ENCODE data around the gene ARL8A. TPM values are rescaled to one million over a fixed set of nuclear protein-coding genes. Genes with fewer than 3 reads are reported as not detected.

ARL8A gene
- total and polyA plus RNA-seq, 2 donors (not counting 1 experiment from before 2014, with no cell fraction given): 67.6 to 70.7 TPM

GRCh38 chr1:202162047-202162417 lies 17.5 kb upstream of the ARL8A start:
- Histone ChIP-seq H3K4me3 (ENCODE audit: control extremely low read depth in 1 of 5, extremely low read depth in 1 of 5, insufficient read depth in 1 of 5, low read depth in 2 of 5, low read length in 4 of 5) (peak overlapping the region in 3 of 5 experiments; percentile 5 to 21 (median 17)), H3K4me2 (replicated peaks; ENCODE audit: low read depth, low read length, poor library complexity, severe bottlenecking) (peak overlapping the region; percentile 91), H3K9me3 (ENCODE audit: control extremely low read depth in 1 of 3, control insufficient read depth in 2 of 3, insufficient read depth in 1 of 3, low read length in 2 of 3) (no peaks in the 10 kb centered on the region), H3K4me1 (ENCODE audit: control insufficient read depth in 2 of 2, insufficient read depth in 2 of 2, low read length in 2 of 2) (peaks cover 78 to 83% of the 10 kb centered on the region in 2 donors), H3K9ac (ENCODE audit: low read length) (peak overlapping the region; percentile 83), H4K20me1 (ENCODE audit: control insufficient read depth, insufficient read depth, low read length, poor library complexity, severe bottlenecking) (peaks cover 7% of the 10 kb centered on the region), H3K27me3 (replicated peaks in 1 of 4; ENCODE audit: control extremely low read depth in 1 of 4, control insufficient read depth in 3 of 4, insufficient read depth in 4 of 4, low read length in 3 of 4) (no peaks in the 10 kb centered on the region), H2AFZ (ENCODE audit: insufficient read depth, low read depth, low read length, poor library complexity, severe bottlenecking) (peak overlapping the region; percentile 69), H3K36me3 (replicated peaks in 1 of 2; ENCODE audit: control extremely low read depth in 1 of 2, control insufficient read depth in 1 of 2, extremely low read depth in 1 of 2, insufficient read depth in 2 of 2, low read length in 1 of 2) (peaks cover 2 to 8% of the 10 kb centered on the region in 2 experiments), H3K27ac (ENCODE audit: low read length in 2 of 2) (no peak overlapping the region), H3K79me2 (ENCODE audit: control insufficient read depth, insufficient read depth, low read length) (peaks cover 51% of the 10 kb centered on the region)
- ATAC-seq (ENCODE audit: low read depth): peak; percentile 36
- DNase-seq: peak; percentile 57
- peaks cover 88% of the 10 kb centered on the region for H3K4me1 Mint-ChIP-seq
- intact Hi-C loops (cut with micrococcal nuclease): loop anchor here (2.0 to 10.0 kb wide), 7 partner anchors 23 to 803 kb away; partner anchors contain the start of genes CSRP1, CYB5R1, IPO9 and RNPEP
- POLR2A ChIA-PET: interaction anchor here (0.7 kb wide), 1 partner anchor 766 kb away, joined by 4 read pairs; no protein-coding TSS in a partner anchor
- WGBS (ENCODE audit: insufficient coverage): 10% methylated on average over 3 of the region's 4 CpGs
- H3K4me3 Mint-ChIP-seq: peak overlapping the region; percentile 93
- no peak for TF ChIP-seq EZH2 (IDR thresholded peaks at IDR 0.05; ENCODE audit: borderline replicate concordance, insufficient read depth, low read depth, low read length, poor library complexity, severe bottlenecking)
- no peak for TF ChIP-seq CTCF (IDR thresholded peaks at IDR 0.05)
- H3K27me3 Mint-ChIP-seq: peaks cover 6% of the 10 kb centered on the region
- H3K9me3 Mint-ChIP-seq (ENCODE audit: insufficient read depth): no peaks in the 10 kb centered on the region
- H3K27ac Mint-ChIP-seq: no peak overlapping the region
- CTCF ChIA-PET: interaction anchor here (0.8 to 1.6 kb wide), 7 partner anchors 14 to 154 kb away, joined by 3 to 10 read pairs (median 3); no protein-coding TSS in a partner anchor

Data from B cell (primary cell).